GM12878 (cell line): ENCODE results near the gene N4BP2. TPM values are rescaled to one million over a fixed set of nuclear protein-coding genes. Genes with fewer than 3 reads are reported as not detected.

Source experiments
- BACH1 ChIP-seq: fragments of 450-650 bp; IDR thresholded peaks from 2 replicates; pipeline ENCODE4 v1.6.1; 2017; ENCODE audit warnings: mild to moderate bottlenecking, borderline replicate concordance
- CBFB ChIP-seq: IDR thresholded peaks from 2 replicates; pipeline ENCODE4 v1.6.1; 2016; ENCODE audit warnings: antibody characterized with exemption, low read depth
- CBX5 ChIP-seq: sonication (generic); IDR thresholded peaks from 2 replicates; pipeline ENCODE4 v1.6.1; 2016; ENCODE audit warnings: low read depth, moderate library complexity, mild to moderate bottlenecking, inconsistent platforms
- EED ChIP-seq: sonication (generic); IDR thresholded peaks from 2 replicates; pipeline ENCODE4 v1.6.1; 2016; ENCODE audit warnings: antibody characterized with exemption, low read depth
- ESRRA ChIP-seq: IDR thresholded peaks from 2 replicates; pipeline ENCODE4 v1.6.1; 2012; ENCODE audit warnings: mild to moderate bottlenecking, low read length, improper control_type of control experiment
- IKZF2 ChIP-seq, 2 experiments: fragments of 450-650 bp; IDR thresholded peaks; 2 replicates each; pipeline ENCODE4 v1.6.1; 2017; ENCODE audit warnings: mild to moderate bottlenecking in 2 of 2, moderate library complexity in 2 of 2
- IRF4 ChIP-seq: IDR thresholded peaks from 2 replicates; pipeline ENCODE4 v1.6.1; 2011; ENCODE audit warnings: low read depth, low read length
- KLF5 ChIP-seq: fragments of 450-650 bp; IDR thresholded peaks from 2 replicates; pipeline ENCODE4 v1.6.1; 2014; ENCODE audit warnings: mild to moderate bottlenecking; ENCODE audit not compliant: partially characterized antibody
- MAX ChIP-seq: IDR thresholded peaks from 2 replicates; pipeline ENCODE4 v1.6.1; 2012; ENCODE audit warnings: low read depth, low read length, improper control_type of control experiment
- MEF2B ChIP-seq: fragments of 450-650 bp; IDR thresholded peaks from 2 replicates; pipeline ENCODE4 v1.6.1; 2018; ENCODE audit warnings: mild to moderate bottlenecking, moderate library complexity; ENCODE audit not compliant: partially characterized antibody, poor library complexity, severe bottlenecking
- MTA3 ChIP-seq: IDR thresholded peaks from 2 replicates; pipeline ENCODE4 v1.6.1; 2012; ENCODE audit warnings: low read length, inconsistent platforms, borderline replicate concordance
- MYC ChIP-seq: IDR thresholded peaks from 2 replicates; pipeline ENCODE4 v1.6.1; 2011; ENCODE audit warnings: mild to moderate bottlenecking, low read length, moderate library complexity, inconsistent platforms; ENCODE audit not compliant: insufficient read depth, insufficient replicate concordance, insufficient read length, severe bottlenecking
- RELB ChIP-seq: fragments of 450-650 bp; IDR thresholded peaks from 2 replicates; pipeline ENCODE4 v1.6.1; 2017; ENCODE audit warnings: low read depth, mild to moderate bottlenecking, moderate library complexity
- SKIL ChIP-seq: fragments of 450-650 bp; IDR thresholded peaks from 2 replicates; pipeline ENCODE4 v1.6.1; 2017; ENCODE audit warnings: mild to moderate bottlenecking, low read depth, inconsistent platforms; ENCODE audit not compliant: poor library complexity, severe bottlenecking
- SMARCA5 ChIP-seq: fragments of 450-650 bp; IDR thresholded peaks from 2 replicates; pipeline ENCODE4 v1.6.1; 2017; ENCODE audit warnings: mild to moderate bottlenecking
- SPI1 ChIP-seq: IDR thresholded peaks from 2 replicates; pipeline ENCODE4 v1.6.1; 2011; ENCODE audit warnings: low read depth, mild to moderate bottlenecking, low read length, moderate library complexity, borderline replicate concordance; ENCODE audit not compliant: insufficient read depth
- SRF ChIP-seq, 2 experiments: IDR thresholded peaks; 2 replicates each; pipeline ENCODE4 v1.6.1; 2011; ENCODE audit warnings: low read depth in 2 of 2, low read length in 2 of 2, mild to moderate bottlenecking in 1 of 2, moderate library complexity in 1 of 2
- STAT1 ChIP-seq: fragments of 450-650 bp; conservative IDR thresholded peaks from 2 replicates; pipeline ENCODE4 v1.6.1; 2014; ENCODE audit warnings: antibody characterized with exemption, mild to moderate bottlenecking
- STAT3 ChIP-seq: IDR thresholded peaks from 2 replicates; pipeline ENCODE4 v1.6.1; 2011; ENCODE audit warnings: low read depth, low read length, improper control_type of control experiment
- TAF1 ChIP-seq: IDR thresholded peaks from 2 replicates; pipeline ENCODE4 v1.6.1; 2011; ENCODE audit warnings: mild to moderate bottlenecking, low read depth, low read length, borderline replicate concordance
- TBL1XR1 ChIP-seq: IDR thresholded peaks from 2 replicates; pipeline ENCODE4 v1.6.1; 2012; ENCODE audit warnings: low read depth, low read length, improper control_type of control experiment
- USF2 ChIP-seq: IDR thresholded peaks from 2 replicates; pipeline ENCODE4 v1.6.1; 2011; ENCODE audit warnings: low read depth, low read length, improper control_type of control experiment, borderline replicate concordance
- ZNF217 ChIP-seq: fragments of 450-650 bp; IDR thresholded peaks from 2 replicates; pipeline ENCODE4 v1.6.1; 2017; ENCODE audit warnings: antibody characterized with exemption, mild to moderate bottlenecking
- ZSCAN29 ChIP-seq: fragments of 450-650 bp; IDR thresholded peaks from 2 replicates; pipeline ENCODE4 v1.6.1; 2017; ENCODE audit warnings: mild to moderate bottlenecking, moderate library complexity
- polyA plus RNA-seq, 11 experiments: library from polyadenylated mRNA; depleted of rRNA in 4 of 11; unstranded in 6 of 11; stranded (reverse) in 5 of 11; fragments of >200 nt; fragmentation: Nextera tagmentation in 4 of 11; fragmentation: Illumina TruSeq in 1 of 11; extraction: Ambion mirVana in 4 of 11; extraction: Trizol in 1 of 11; gene quantifications; 1 replicate in 1 of 11; 2 replicates in 10 of 11; pipeline versions ENCODE4 v1.2.1 to v1.2.3, GENCODE V29; 2011 to 2016; ENCODE audit warnings: inconsistent platforms in 2 of 11, missing spikeins in 2 of 11, low read depth in 1 of 11
- total RNA-seq, 4 experiments: library from RNA; depleted of rRNA in 3 of 4; stranded (reverse); fragments of >200 nt in 3 of 4; fragmentation: Illumina TruSeq in 1 of 4; extraction: Trizol in 1 of 4; gene quantifications; 2 replicates each; pipeline versions ENCODE4 v1.2.1 to v1.2.3, GENCODE V29; 2013 to 2021

N4BP2 gene
- total and polyA plus RNA-seq, 10 of the 15 experiments (the other 5 are each of a cell fraction or from before 2014, with no cell fraction given): 2.3 to 18.7 (median 10.0) TPM

- TF ChIP-seq USF2: no peak
- TF ChIP-seq MTA3: no peak
- TF ChIP-seq MYC: no peak
- 0 out of 4 replicates have a peak, but pooled peaks have one; percentile 19 to 30 for TF ChIP-seq IKZF2 (IDR thresholded peaks at IDR 0.05)
- no peak for TF ChIP-seq IRF4
- no peak for TF ChIP-seq TBL1XR1
- peak; percentile 60 for TF ChIP-seq SPI1
- TF ChIP-seq RELB: no peak
- no peak for TF ChIP-seq SRF (IDR thresholded peaks at IDR 0.05; ENCODE audit: low read depth in 2 of 2, low read length in 2 of 2)
- no peak for TF ChIP-seq KLF5
- no peak for TF ChIP-seq CBFB
- TF ChIP-seq SMARCA5: peak; percentile 97
- TF ChIP-seq ESRRA: no peak
- TF ChIP-seq MEF2B: no peak
- TF ChIP-seq CBX5: no peak; the same call in 1 of the 2 replicates
- no peak for TF ChIP-seq SKIL
- TF ChIP-seq STAT1: no peak; the same call in 1 of the 2 replicates
- TF ChIP-seq BACH1: peak; percentile 64; the same call in 1 of the 2 replicates
- peak; percentile 54; the same call in 1 of the 2 replicates for TF ChIP-seq MAX
- TF ChIP-seq EED: no peak
- no peak for TF ChIP-seq ZNF217
- TF ChIP-seq STAT3: no peak
- 0 out of 2 replicates have a peak, but pooled peaks have one; percentile 21 for TF ChIP-seq TAF1
- TF ChIP-seq ZSCAN29: 0 out of 2 replicates have a peak, but pooled peaks have one; percentile 36
Measured at GRCh38 chr4:40056716-40057585, at the start of gene N4BP2 (continued).
